Activated T-helper 9 cell treated with anti-CD3 and anti-CD28 coated beads, Interleukin-2, amount 50 U/mL, for 16 hours (primary cell): ENCODE results near the gene CFLAR.
"Not testable (repeated sequence)": the region's sequence is repeated elsewhere in the genome, so short reads cannot be mapped to it uniquely, and the experiment has no call there.

Source experiments
- DNase-seq: peaks from one replicate; pipeline ENCODE4 v3.0.0-alpha.2; 2020; ENCODE audit warnings: low read depth

CFLAR gene

GRCh38 chr2:201118961-201119854 is 3.2 kb downstream of the CFLAR start:
- no peak for DNase-seq

- DNase-seq = no peak
Measured at GRCh38 chr2:201122276-201122675, 6.3 kb downstream of the CFLAR start.

- no peak for DNase-seq
Measured at GRCh38 chr2:201126308-201127151, 10.6 kb downstream of the CFLAR start.

- DNase-seq = no peak
Measured at GRCh38 chr2:201127152-201127511, 11.2 kb downstream of the CFLAR start.

- no peak for DNase-seq
Measured at GRCh38 chr2:201127570-201127969, 11.6 kb downstream of the CFLAR start.

GRCh38 chr2:201128033-201128432 is 12.1 kb downstream of the CFLAR start:
- no peak for DNase-seq

- DNase-seq = no peak
Measured at GRCh38 chr2:201128933-201129505, 13.1 kb downstream of the CFLAR start.

GRCh38 chr2:201130524-201131186 is 14.7 kb downstream of the CFLAR start:
- DNase-seq = no peak

GRCh38 chr2:201132518-201132917 is 16.6 kb downstream of the CFLAR start:
- DNase-seq = no peak

GRCh38 chr2:201135386-201135785 is 19.4 kb downstream of the CFLAR start:
- no peak for DNase-seq

- no peak for DNase-seq
Measured at GRCh38 chr2:201136889-201137321, 20.9 kb downstream of the CFLAR start.

GRCh38 chr2:201137505-201138400 is 21.8 kb downstream of the CFLAR start:
- no peak for DNase-seq

- DNase-seq = no peak
Measured at GRCh38 chr2:201138401-201138970, 22.5 kb downstream of the CFLAR start.

GRCh38 chr2:201138986-201139781 is 23.2 kb downstream of the CFLAR start:
- DNase-seq = not testable (repeated sequence)

- no peak for DNase-seq
Measured at GRCh38 chr2:201139836-201140604, 24.1 kb downstream of the CFLAR start.

GRCh38 chr2:201144101-201145051 is 28.4 kb downstream of the CFLAR start:
- no peak for DNase-seq

- DNase-seq = no peak
Measured at GRCh38 chr2:201148434-201148990, 32.5 kb downstream of the CFLAR start.
